ENCODE measurements around the gene LTBP1. TPM values are rescaled to one million over a fixed set of nuclear protein-coding genes. Genes with fewer than 3 reads are reported as not detected.

LTBP1 gene
- total and polyA plus RNA-seq, 9 donors: 13.5 to 117 (median 41.8) TPM

GRCh38 chr2:33034784-33035183, 88.0 kb downstream of the LTBP1 start:
- Histone ChIP-seq H3K27me3 (no peaks in the 10 kb centered on the region), H3K4me1 (ENCODE audit: insufficient read depth) (peaks cover 1% of the 10 kb centered on the region), H3K9me3 (no peaks in the 10 kb centered on the region), H3K4me3 (peak overlapping the region; percentile 10), H3K27ac (no peak overlapping the region), H3K36me3 (no peaks in the 10 kb centered on the region)
- peak; percentile 28 to 67 (median 29) for TF ChIP-seq CTCF (IDR thresholded peaks at IDR 0.05)
- no peak for TF ChIP-seq POLR2A (IDR thresholded peaks at IDR 0.05)
- intact Hi-C loops (cut with DNase I): loop anchor here (5.0 to 10.0 kb wide), 8 partner anchors 230 to 560 kb away; partner anchors contain the start of gene FAM98A (in 1 of the 4)
- peak in 4 of 5 donors; percentile 19 to 44 (median 32) for DNase-seq
- WGBS, 3 donors: 24 to 58% (median 28%) methylated on average over 8 of the region's 8 CpGs

- DNase-seq: no peak
- intact Hi-C loops (cut with DNase I): loop anchor here in 3 of 4 donors (5.0 to 10.0 kb wide), 6 partner anchors 227 to 557 kb away; partner anchors contain the start of gene FAM98A (in 1 of the 3)
- WGBS, 3 donors: 73 to 89% (median 81%) methylated on average over 4 of the region's 4 CpGs
- Histone ChIP-seq H3K4me3 (no peak overlapping the region), H3K27ac (no peak overlapping the region), H3K4me1 (ENCODE audit: insufficient read depth) (peaks cover 1% of the 10 kb centered on the region), H3K36me3 (no peaks in the 10 kb centered on the region), H3K9me3 (no peaks in the 10 kb centered on the region), H3K27me3 (no peaks in the 10 kb centered on the region)
- no peak for TF ChIP-seq EP300 (IDR thresholded peaks at IDR 0.05)
- no peak for TF ChIP-seq POLR2A (IDR thresholded peaks at IDR 0.05)
Observed at GRCh38 chr2:33038230-33038629, 91.5 kb downstream of the LTBP1 start.

GRCh38 chr2:33038799-33039198, 92.0 kb downstream of the LTBP1 start:
- TF ChIP-seq POLR2A (IDR thresholded peaks at IDR 0.05) (no peak), CTCF (IDR thresholded peaks at IDR 0.05) (no peak), EP300 (IDR thresholded peaks at IDR 0.05) (no peak)
- intact Hi-C loops (cut with DNase I): loop anchor here in 3 of 4 donors (5.0 to 10.0 kb wide), 6 partner anchors 226 to 556 kb away; partner anchors contain the start of gene FAM98A (in 1 of the 3)
- H3K4me1 ChIP-seq (ENCODE audit: insufficient read depth): peaks cover 1% of the 10 kb centered on the region
- DNase-seq: no peak
- H3K36me3 ChIP-seq: no peaks in the 10 kb centered on the region
- H3K27me3 ChIP-seq: no peaks in the 10 kb centered on the region
- H3K27ac ChIP-seq: no peak overlapping the region
- no peaks in the 10 kb centered on the region for H3K9me3 ChIP-seq
- H3K4me3 ChIP-seq: no peak overlapping the region
- WGBS, 3 donors: 95 to 96% (median 95%) methylated on average over 4 of the region's 4 CpGs

GRCh38 chr2:33040541-33040940, 93.8 kb downstream of the LTBP1 start:
- intact Hi-C loops (cut with DNase I): no loop called here
- H3K4me3 ChIP-seq: no peak overlapping the region
- peaks cover 1% of the 10 kb centered on the region for H3K4me1 ChIP-seq (ENCODE audit: insufficient read depth)
- no peaks in the 10 kb centered on the region for H3K9me3 ChIP-seq
- WGBS, 3 donors: 90 to 95% (median 93%) methylated on average over 4 of the region's 4 CpGs
- H3K36me3 ChIP-seq: no peaks in the 10 kb centered on the region
- DNase-seq: no peak
- no peak for TF ChIP-seq CTCF (IDR thresholded peaks at IDR 0.05)
- H3K27me3 ChIP-seq: no peaks in the 10 kb centered on the region
- no peak overlapping the region for H3K27ac ChIP-seq

DNA sequence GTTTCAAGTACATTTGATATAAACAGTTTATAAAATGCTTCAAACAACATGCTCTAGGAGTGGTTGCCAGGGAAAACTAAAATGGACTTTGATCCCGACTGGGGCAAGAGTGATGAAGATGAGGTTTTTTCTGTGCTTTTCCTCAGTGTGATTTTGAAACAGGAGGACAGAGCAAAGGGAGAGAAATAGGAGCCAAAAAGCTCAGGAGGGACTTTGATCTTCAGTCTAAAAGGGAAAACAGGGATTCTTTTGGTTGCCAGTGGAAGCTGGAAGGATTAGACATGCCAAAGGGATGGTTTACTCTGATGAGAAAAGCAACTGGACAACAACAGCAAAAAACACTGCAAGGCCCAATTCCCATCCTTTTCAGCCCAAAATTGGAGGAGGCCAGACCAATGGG, 95.5 kb downstream of the LTBP1 start:
- Histone ChIP-seq H3K4me1 (ENCODE audit: insufficient read depth) (peaks cover 1% of the 10 kb centered on the region), H3K9me3 (no peaks in the 10 kb centered on the region), H3K27ac (no peak overlapping the region), H3K27me3 (no peaks in the 10 kb centered on the region), H3K36me3 (no peaks in the 10 kb centered on the region), H3K4me3 (no peak overlapping the region)
- intact Hi-C loops (cut with DNase I): no loop called here
- no peak for DNase-seq
- TF ChIP-seq POLR2A (IDR thresholded peaks at IDR 0.05) (no peak), EP300 (IDR thresholded peaks at IDR 0.05) (no peak), CTCF (IDR thresholded peaks at IDR 0.05) (no peak)
- 15 to 24% (median 24%) methylated on average over 1 of the region's 1 CpG for WGBS, 3 donors

Measured in ovary (tissue), 9 donors.